ENCODE results near the gene GPRIN3.

The GPRIN3 gene

DNA sequence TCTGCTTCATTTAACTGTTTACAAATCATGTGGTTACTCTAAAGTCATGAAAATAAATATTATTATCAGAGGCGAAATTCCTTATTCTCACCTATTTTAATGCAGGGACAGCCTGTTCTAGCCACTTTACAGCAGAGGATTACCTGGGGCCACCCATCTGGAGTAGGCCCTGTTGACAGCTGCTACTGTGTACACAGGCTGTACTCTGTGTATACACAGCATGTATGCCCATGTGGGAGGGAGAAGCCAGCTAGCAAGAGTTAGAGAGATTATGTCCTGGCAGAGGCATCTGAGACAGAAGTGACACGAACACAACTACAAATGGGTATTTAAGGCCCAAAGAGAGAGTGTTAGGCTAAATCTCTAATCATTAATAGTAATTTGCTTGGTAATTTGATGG, 62.1 kb downstream of the GPRIN3 start:
- Mint-ChIP-seq H3K27ac (ENCODE audit: low read depth) (peak overlapping the region; percentile 6), H3K4me1 (peaks cover 30% of the 10 kb centered on the region), H3K9me3 (no peaks in the 10 kb centered on the region), H3K27me3 (no peaks in the 10 kb centered on the region), H3K36me3 (ENCODE audit: insufficient read depth) (peaks cover 37% of the 10 kb centered on the region), H3K4me3 (no peak overlapping the region)
- no peak for ATAC-seq (replicated peaks; ENCODE audit: extremely low read depth, poor library complexity, severe bottlenecking)
- DNase-seq (ENCODE audit: low spot score in 2 of 2), result no peak

- H3K36me3 Mint-ChIP-seq (ENCODE audit: insufficient read depth), result peaks cover 26% of the 10 kb centered on the region
- no peaks in the 10 kb centered on the region for H3K27me3 Mint-ChIP-seq
- H3K4me3 Mint-ChIP-seq, result no peak overlapping the region
- ATAC-seq (replicated peaks; ENCODE audit: extremely low read depth, poor library complexity, severe bottlenecking) (no peak), DNase-seq (ENCODE audit: low spot score in 2 of 2) (no peak)
- peaks cover 30% of the 10 kb centered on the region for H3K4me1 Mint-ChIP-seq
- H3K9me3 Mint-ChIP-seq, result no peaks in the 10 kb centered on the region
- H3K27ac Mint-ChIP-seq (ENCODE audit: low read depth), result peak overlapping the region; percentile 86
Observed at GRCh38 chr4:89243733-89244252, 63.8 kb downstream of the GPRIN3 start.

DNA sequence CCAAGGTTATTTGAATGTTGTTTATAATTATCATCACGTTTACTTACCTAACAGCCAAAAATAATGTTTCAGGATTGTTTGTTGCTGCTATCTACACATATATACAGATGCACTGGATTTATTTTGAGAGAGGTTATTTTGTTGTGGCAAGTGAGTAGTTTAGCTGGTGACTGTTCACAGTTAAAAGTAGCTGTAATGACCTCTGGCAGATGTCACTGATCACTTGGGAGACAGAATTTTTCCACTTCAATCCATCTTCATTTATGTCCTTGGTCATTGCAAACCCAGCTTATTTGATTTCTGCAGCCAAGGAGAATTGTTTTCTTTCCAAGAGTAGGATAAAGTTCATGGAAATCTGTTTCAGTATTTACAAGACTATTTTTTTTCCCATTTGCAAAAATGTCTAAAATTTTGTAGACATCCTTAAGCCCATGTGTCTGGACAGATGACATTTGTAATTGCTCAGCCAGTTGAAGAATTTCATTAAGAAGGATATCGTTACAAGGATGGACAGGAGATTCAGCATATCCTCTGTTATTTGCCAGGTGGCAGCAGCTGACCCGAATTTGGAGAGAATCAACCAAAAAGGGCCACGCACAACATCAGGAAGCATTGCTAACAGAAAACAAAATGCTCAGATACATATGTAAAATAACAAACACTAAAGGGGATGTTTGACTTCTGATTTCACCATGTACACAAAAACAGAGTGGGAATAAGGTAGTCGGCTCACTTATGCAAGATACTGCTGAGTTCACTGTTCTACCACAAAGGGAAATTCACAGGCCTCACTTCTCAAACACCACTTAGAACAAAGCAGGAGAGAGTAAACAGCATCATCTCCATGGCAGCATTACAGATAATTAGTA, 64.5 kb downstream of the GPRIN3 start:
- Mint-ChIP-seq H3K27me3 (no peaks in the 10 kb centered on the region), H3K27ac (ENCODE audit: low read depth) (peak overlapping the region; percentile 86), H3K4me1 (peaks cover 28% of the 10 kb centered on the region), H3K36me3 (ENCODE audit: insufficient read depth) (peaks cover 22% of the 10 kb centered on the region), H3K4me3 (no peak overlapping the region), H3K9me3 (no peaks in the 10 kb centered on the region)
- DNase-seq (ENCODE audit: low spot score in 2 of 2) (no peak), ATAC-seq (replicated peaks; ENCODE audit: extremely low read depth, poor library complexity, severe bottlenecking) (peak; percentile 91)

DNA sequence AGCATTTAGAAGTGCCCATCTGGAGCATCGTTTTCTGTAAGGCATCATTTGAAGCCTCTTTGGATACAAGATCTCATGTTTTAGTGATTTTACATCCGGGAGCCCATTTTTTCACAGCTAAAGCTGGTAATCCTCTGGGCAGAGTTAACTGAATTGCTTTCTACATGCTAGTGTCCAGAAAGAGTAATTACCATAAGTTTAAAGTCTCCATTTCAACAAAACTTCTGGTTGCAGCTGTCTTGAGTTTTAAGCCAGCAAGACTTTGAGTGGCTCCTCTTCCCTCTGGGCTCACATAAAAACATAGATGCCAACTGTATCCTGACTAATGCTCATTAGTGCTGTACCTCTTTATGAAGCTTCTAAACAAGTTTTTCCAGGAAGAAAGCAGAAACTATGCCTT, 65.4 kb downstream of the GPRIN3 start:
- peaks cover 25% of the 10 kb centered on the region for H3K4me1 Mint-ChIP-seq
- no peaks in the 10 kb centered on the region for H3K9me3 Mint-ChIP-seq
- DNase-seq (ENCODE audit: low spot score in 2 of 2) (no peak), ATAC-seq (replicated peaks; ENCODE audit: extremely low read depth, poor library complexity, severe bottlenecking) (no peak)
- H3K27me3 Mint-ChIP-seq, result no peaks in the 10 kb centered on the region
- no peak overlapping the region for H3K27ac Mint-ChIP-seq (ENCODE audit: low read depth)
- no peak overlapping the region for H3K4me3 Mint-ChIP-seq
- peaks cover 13% of the 10 kb centered on the region for H3K36me3 Mint-ChIP-seq (ENCODE audit: insufficient read depth)

- Mint-ChIP-seq H3K27ac (ENCODE audit: low read depth) (no peak overlapping the region), H3K36me3 (ENCODE audit: insufficient read depth) (no peaks in the 10 kb centered on the region), H3K27me3 (no peaks in the 10 kb centered on the region), H3K4me3 (no peak overlapping the region), H3K4me1 (peaks cover 3% of the 10 kb centered on the region), H3K9me3 (no peaks in the 10 kb centered on the region)
- DNase-seq (ENCODE audit: low spot score in 2 of 2) (no peak), ATAC-seq (replicated peaks; ENCODE audit: extremely low read depth, poor library complexity, severe bottlenecking) (no peak)
Observed at GRCh38 chr4:89230271-89230670, 77.3 kb downstream of the GPRIN3 start.

DNA sequence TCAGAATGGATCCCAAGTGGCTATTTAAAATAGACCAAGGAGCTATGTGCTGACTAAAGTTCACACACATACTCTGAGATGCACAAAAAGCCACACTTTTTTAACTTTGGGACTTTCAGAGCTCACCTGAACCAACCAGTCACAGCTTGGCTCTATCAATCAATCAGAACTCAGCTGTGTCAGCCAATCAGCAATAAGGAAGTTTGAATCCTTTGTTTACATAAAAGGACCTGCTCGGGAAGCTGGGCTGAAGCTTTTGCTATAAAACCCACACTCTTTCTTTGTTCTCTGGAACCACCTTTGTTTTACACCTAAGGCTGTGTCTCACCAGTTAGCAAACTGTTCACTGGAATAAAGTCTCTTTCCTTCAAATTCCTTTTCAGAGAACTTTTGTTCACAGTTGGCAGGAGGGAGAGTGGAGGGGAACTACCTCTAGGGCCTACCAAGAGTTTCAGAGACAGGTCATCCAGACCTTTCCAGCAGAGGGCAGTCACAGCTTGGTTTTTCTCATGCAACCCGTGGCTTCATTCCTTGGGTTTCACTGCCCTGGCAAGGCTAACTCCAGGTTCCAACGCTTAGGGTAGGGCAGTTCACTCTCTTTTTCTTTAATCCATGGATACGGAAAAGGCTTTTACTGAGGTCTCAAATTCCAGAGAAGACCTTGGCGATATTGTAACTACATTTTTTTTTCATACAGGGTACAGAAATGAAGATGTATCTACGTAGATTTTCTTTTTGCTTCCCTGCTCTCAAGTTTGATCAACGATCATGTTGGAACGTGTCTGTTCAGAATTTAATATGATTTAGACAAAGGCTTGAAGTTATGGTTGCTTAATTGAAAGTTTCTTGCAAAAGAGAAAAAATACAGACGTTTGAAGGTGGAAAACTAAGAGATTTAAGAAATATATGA, 80.7 kb downstream of the GPRIN3 start:
- Mint-ChIP-seq H3K27ac (ENCODE audit: low read depth) (no peak overlapping the region), H3K4me1 (no peaks in the 10 kb centered on the region), H3K9me3 (no peaks in the 10 kb centered on the region), H3K4me3 (no peak overlapping the region), H3K36me3 (ENCODE audit: insufficient read depth) (peaks cover 1% of the 10 kb centered on the region), H3K27me3 (no peaks in the 10 kb centered on the region)
- ATAC-seq (replicated peaks; ENCODE audit: extremely low read depth, poor library complexity, severe bottlenecking) (peak; percentile 58), DNase-seq (ENCODE audit: low spot score in 2 of 2) (peak; percentile 62 to 63)

DNA sequence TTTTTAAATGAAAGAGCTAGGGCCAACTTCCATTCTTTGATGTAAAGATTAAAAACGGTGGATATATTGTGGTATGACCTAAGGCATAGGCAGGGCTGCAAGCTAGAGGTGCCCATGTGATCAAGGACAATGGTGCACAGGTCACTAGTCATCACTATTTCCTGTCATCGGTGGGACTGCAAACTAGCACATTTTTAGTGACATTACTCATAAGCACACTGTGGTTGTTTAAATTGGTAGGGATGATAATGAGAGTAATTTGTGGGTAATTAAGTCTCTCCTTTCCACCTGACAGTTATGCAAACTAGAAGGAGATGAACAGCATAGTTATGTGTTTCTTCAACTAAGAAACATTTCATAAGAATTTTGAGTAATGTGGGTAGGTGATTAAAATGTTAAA, 85.4 kb downstream of the GPRIN3 start:
- H3K27me3 Mint-ChIP-seq, result peaks cover 15% of the 10 kb centered on the region
- ATAC-seq (replicated peaks; ENCODE audit: extremely low read depth, poor library complexity, severe bottlenecking), result peak; percentile 49
- H3K4me3 Mint-ChIP-seq, result no peak overlapping the region
- DNase-seq (ENCODE audit: low spot score in 2 of 2), result no peak
- no peaks in the 10 kb centered on the region for H3K4me1 Mint-ChIP-seq
- H3K9me3 Mint-ChIP-seq, result no peaks in the 10 kb centered on the region
- H3K36me3 Mint-ChIP-seq (ENCODE audit: insufficient read depth), result peaks cover 1% of the 10 kb centered on the region
- H3K27ac Mint-ChIP-seq (ENCODE audit: low read depth), result no peak overlapping the region

GRCh38 chr4:89221167-89221867, 86.3 kb downstream of the GPRIN3 start:
- H3K4me1 Mint-ChIP-seq, result no peaks in the 10 kb centered on the region
- DNase-seq (ENCODE audit: low spot score in 2 of 2) (no peak), ATAC-seq (replicated peaks; ENCODE audit: extremely low read depth, poor library complexity, severe bottlenecking) (no peak)
- H3K36me3 Mint-ChIP-seq (ENCODE audit: insufficient read depth), result peaks cover 1% of the 10 kb centered on the region
- H3K9me3 Mint-ChIP-seq, result no peaks in the 10 kb centered on the region
- no peak overlapping the region for H3K27ac Mint-ChIP-seq (ENCODE audit: low read depth)
- peaks cover 15% of the 10 kb centered on the region for H3K27me3 Mint-ChIP-seq
- H3K4me3 Mint-ChIP-seq, result no peak overlapping the region

DNA sequence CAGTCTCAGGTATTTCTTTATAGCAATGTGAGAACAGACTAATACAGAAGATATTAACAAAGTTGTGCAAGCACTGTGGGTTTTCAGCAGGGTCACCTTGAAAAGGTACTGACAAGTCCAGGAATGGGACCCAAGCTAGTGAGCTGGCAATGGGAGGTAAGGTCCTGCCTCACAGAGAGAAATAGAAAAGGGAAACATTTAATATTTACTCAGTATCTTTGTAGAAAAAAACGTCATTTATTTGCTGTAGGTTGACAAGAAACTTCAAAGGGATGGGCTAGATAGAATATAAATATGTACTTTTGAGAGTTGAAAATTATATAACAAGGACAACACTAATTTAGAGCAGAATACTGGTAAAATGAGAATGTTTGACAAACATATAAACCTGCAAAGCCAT, 89.0 kb downstream of the GPRIN3 start:
- ATAC-seq (replicated peaks; ENCODE audit: extremely low read depth, poor library complexity, severe bottlenecking) (no peak), DNase-seq (ENCODE audit: low spot score in 2 of 2) (no peak)
- Mint-ChIP-seq H3K9me3 (no peaks in the 10 kb centered on the region), H3K4me3 (no peak overlapping the region), H3K27ac (ENCODE audit: low read depth) (no peak overlapping the region), H3K27me3 (peaks cover 21% of the 10 kb centered on the region), H3K4me1 (no peaks in the 10 kb centered on the region), H3K36me3 (ENCODE audit: insufficient read depth) (peaks cover 1% of the 10 kb centered on the region)

GRCh38 chr4:89217604-89218003, 90.0 kb downstream of the GPRIN3 start:
- peaks cover under 1% of the 10 kb centered on the region for H3K36me3 Mint-ChIP-seq (ENCODE audit: insufficient read depth)
- no peaks in the 10 kb centered on the region for H3K4me1 Mint-ChIP-seq
- no peak overlapping the region for H3K4me3 Mint-ChIP-seq
- H3K9me3 Mint-ChIP-seq, result no peaks in the 10 kb centered on the region
- no peak for DNase-seq (ENCODE audit: low spot score in 2 of 2)
- no peak overlapping the region for H3K27ac Mint-ChIP-seq (ENCODE audit: low read depth)
- no peak for ATAC-seq (replicated peaks; ENCODE audit: extremely low read depth, poor library complexity, severe bottlenecking)
- peaks cover 27% of the 10 kb centered on the region for H3K27me3 Mint-ChIP-seq

DNA sequence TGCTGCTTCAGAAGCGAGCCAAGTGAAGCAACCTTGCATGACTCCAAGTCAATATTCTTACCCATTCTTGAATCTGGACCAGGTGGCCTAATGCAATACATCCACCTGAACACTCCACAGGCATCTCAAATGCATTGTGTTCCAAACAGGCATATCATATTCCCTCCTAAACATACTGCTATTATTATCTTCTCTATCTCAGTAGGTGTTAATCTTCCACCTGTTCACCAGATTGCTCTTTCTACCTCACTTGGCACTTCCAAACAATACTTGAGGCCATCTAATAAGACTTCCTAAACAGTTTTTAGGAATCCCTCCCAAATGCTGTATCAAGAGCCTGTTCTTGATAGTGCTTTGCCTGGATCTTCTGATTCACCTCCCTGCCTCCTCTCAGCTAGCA, 90.7 kb downstream of the GPRIN3 start:
- Mint-ChIP-seq H3K4me3 (no peak overlapping the region), H3K27ac (ENCODE audit: low read depth) (no peak overlapping the region), H3K27me3 (peaks cover 27% of the 10 kb centered on the region), H3K36me3 (ENCODE audit: insufficient read depth) (no peaks in the 10 kb centered on the region), H3K9me3 (no peaks in the 10 kb centered on the region), H3K4me1 (no peaks in the 10 kb centered on the region)
- no peak for ATAC-seq (replicated peaks; ENCODE audit: extremely low read depth, poor library complexity, severe bottlenecking)
- DNase-seq (ENCODE audit: low spot score in 2 of 2), result no peak

- ATAC-seq (replicated peaks; ENCODE audit: extremely low read depth, poor library complexity, severe bottlenecking) (no peak), DNase-seq (ENCODE audit: low spot score in 2 of 2) (no peak)
- Mint-ChIP-seq H3K4me1 (no peaks in the 10 kb centered on the region), H3K9me3 (no peaks in the 10 kb centered on the region), H3K27me3 (peaks cover 27% of the 10 kb centered on the region), H3K27ac (ENCODE audit: low read depth) (no peak overlapping the region), H3K36me3 (ENCODE audit: insufficient read depth) (no peaks in the 10 kb centered on the region), H3K4me3 (no peak overlapping the region)
Observed at GRCh38 chr4:89216422-89216821, 91.2 kb downstream of the GPRIN3 start.
